GM23338 (cell line): ENCODE measurements around the gene LMO2. TPM values are rescaled to one million over a fixed set of nuclear protein-coding genes. Genes with fewer than 3 reads are reported as not detected.

Experiments
- ATAC-seq: fragments of 200-7000 bp; cut with Tn5 transposase; 3 replicates; pipeline ENCODE4 v1.9.1; 2020
- DNase-seq: peaks from one replicate; pipeline ENCODE4 v3.0.0-alpha.2; 2015; ENCODE audit warnings: low spot score
- H2AFZ ChIP-seq: fragments of 200-600 bp; sonication (generic); 2 replicates; pipeline ENCODE4 v1.8.0; 2016; ENCODE audit warnings: antibody characterized with exemption, mild to moderate bottlenecking, moderate library complexity
- H3F3A ChIP-seq: fragments of 200-600 bp; sonication (generic); replicated peaks from 2 replicates; pipeline ENCODE4 v1.8.0; 2017; ENCODE audit warnings: antibody characterized with exemption, mixed run types, low read depth
- H3K27ac ChIP-seq: fragments of 200-600 bp; sonication (generic); 2 replicates; pipeline ENCODE4 v1.6.1; 2016; ENCODE audit warnings: low read depth
- H3K27me3 ChIP-seq: fragments of 200-600 bp; sonication (generic); 2 replicates; pipeline ENCODE4 v1.8.0; 2016; ENCODE audit warnings: mild to moderate bottlenecking, mixed run types, moderate library complexity; ENCODE audit not compliant: insufficient read depth
- H3K36me3 ChIP-seq: fragments of 200-600 bp; sonication (generic); 2 replicates; pipeline ENCODE4 v1.8.0; 2016; ENCODE audit warnings: mild to moderate bottlenecking; ENCODE audit not compliant: insufficient read depth
- H3K4me1 ChIP-seq: fragments of 200-600 bp; sonication (generic); 2 replicates; pipeline ENCODE4 v1.8.0; 2016; ENCODE audit warnings: mild to moderate bottlenecking, moderate library complexity; ENCODE audit not compliant: insufficient read depth
- H3K4me2 ChIP-seq: fragments of 200-600 bp; sonication (generic); 2 replicates; pipeline ENCODE4 v1.7.1; 2017; ENCODE audit warnings: mixed run types
- H3K4me3 ChIP-seq: fragments of 200-600 bp; sonication (generic); 2 replicates; pipeline ENCODE4 v1.6.1; 2016; ENCODE audit warnings: mixed run types
- H3K79me2 ChIP-seq: fragments of 200-600 bp; sonication (generic); replicated peaks from 2 replicates; pipeline ENCODE4 v1.8.0; 2017; ENCODE audit warnings: mild to moderate bottlenecking; ENCODE audit not compliant: insufficient read depth
- H3K9me2 ChIP-seq: fragments of 200-600 bp; sonication (generic); 2 replicates; pipeline ENCODE4 v1.8.0; 2017; ENCODE audit not compliant: insufficient read depth
- H4K20me1 ChIP-seq: fragments of 200-600 bp; sonication (generic); replicated peaks from 2 replicates; pipeline ENCODE4 v1.8.0; 2017; ENCODE audit warnings: mild to moderate bottlenecking; ENCODE audit not compliant: insufficient read depth
- H3K27ac Mint-ChIP-seq: 2 replicates; pipeline ENCODE4 v1.8.0; 2020; ENCODE audit warnings: inconsistent platforms, mild to moderate bottlenecking, moderate library complexity, mixed read lengths
- H3K27me3 Mint-ChIP-seq: 3 replicates; pipeline ENCODE4 v1.8.0; 2022; ENCODE audit warnings: low read depth, mild to moderate bottlenecking, moderate library complexity, mixed read lengths, inconsistent platforms; ENCODE audit not compliant: insufficient read depth, poor library complexity
- H3K36me3 Mint-ChIP-seq: 3 replicates; pipeline ENCODE4 v1.8.0; 2021; ENCODE audit warnings: low read depth, mild to moderate bottlenecking, inconsistent platforms, moderate library complexity, mixed read lengths
- H3K4me1 Mint-ChIP-seq: 3 replicates; pipeline ENCODE4 v1.8.0; 2020; ENCODE audit warnings: mild to moderate bottlenecking, inconsistent platforms, mixed read lengths
- H3K4me3 Mint-ChIP-seq: 3 replicates; pipeline ENCODE4 v1.8.0; 2021; ENCODE audit warnings: moderate library complexity, mild to moderate bottlenecking, inconsistent platforms, mixed read lengths
- H3K9me3 Mint-ChIP-seq: 3 replicates; pipeline ENCODE4 v1.8.0; 2020; ENCODE audit warnings: moderate library complexity, mild to moderate bottlenecking, inconsistent platforms, mixed read lengths
- CREB1 ChIP-seq: fragments of 250-450 bp; sonication (Bioruptor Pico); IDR thresholded peaks from 2 replicates; pipeline ENCODE4 v1.5.0; 2020; ENCODE audit warnings: low read depth, mild to moderate bottlenecking, moderate library complexity
- EZH2 ChIP-seq: fragments of 200-600 bp; sonication (generic); IDR thresholded peaks from one replicate; pipeline ENCODE4 v1.8.0; 2017; ENCODE audit warnings: antibody characterized with exemption, mild to moderate bottlenecking, low read depth; ENCODE audit not compliant: unreplicated experiment
- EZH2phosphoT487 ChIP-seq: fragments of 200-600 bp; sonication (generic); IDR thresholded peaks from one replicate; pipeline ENCODE4 v1.8.1; 2018; ENCODE audit warnings: antibody characterized with exemption; ENCODE audit not compliant: unreplicated experiment
- NANOG ChIP-seq: IDR thresholded peaks from 2 replicates; pipeline ENCODE4 v1.6.1; 2016; ENCODE audit warnings: antibody characterized with exemption, borderline replicate concordance
- POLR2AphosphoS5 ChIP-seq: IDR thresholded peaks from 2 replicates; pipeline ENCODE4 v1.6.1; 2016; ENCODE audit warnings: antibody characterized with exemption, low read depth
- STAT1 ChIP-seq: IDR thresholded peaks from one replicate; pipeline ENCODE4 v1.6.1; 2016; ENCODE audit warnings: antibody characterized with exemption; ENCODE audit not compliant: unreplicated experiment
- ZNF114 ChIP-seq: fragments of 250-450 bp; sonication (Bioruptor Pico); IDR thresholded peaks from 2 replicates; pipeline ENCODE4 v1.5.0; 2020; ENCODE audit warnings: mild to moderate bottlenecking, moderate library complexity
- ZNF331 ChIP-seq: fragments of 250-450 bp; sonication (Bioruptor Pico); IDR thresholded peaks from 2 replicates; pipeline ENCODE4 v1.5.0; 2020; ENCODE audit warnings: low read depth, mild to moderate bottlenecking, moderate library complexity
- polyA plus RNA-seq: library from polyadenylated mRNA; unstranded; fragments of >200 nt; fragmentation: Nextera tagmentation; extraction: Ambion mirVana; gene quantifications from 2 replicates; pipeline ENCODE4 v1.2.1, GENCODE V29; 2016
- total RNA-seq: library from RNA; depleted of rRNA; stranded (reverse); fragments of >200 nt; shearing (Covaris generic); gene quantifications from 2 replicates; pipeline ENCODE4 v1.2.3, GENCODE V29; 2014
- TF ChIP-seq, protein P1 (sequence below): fragments of 250-450 bp; sonication (Bioruptor Pico); IDR thresholded peaks from 2 replicates; pipeline ENCODE4 v1.5.0; 2020; ENCODE audit warnings: mild to moderate bottlenecking, moderate library complexity
- TF ChIP-seq, protein P2 (sequence below): IDR thresholded peaks from 2 replicates; pipeline ENCODE4 v1.6.1; 2016; ENCODE audit warnings: antibody characterized with exemption

LMO2 gene
- total and polyA plus RNA-seq, 2 experiments from 2014 or later, result 1.4 to 3.1 TPM

DNA sequence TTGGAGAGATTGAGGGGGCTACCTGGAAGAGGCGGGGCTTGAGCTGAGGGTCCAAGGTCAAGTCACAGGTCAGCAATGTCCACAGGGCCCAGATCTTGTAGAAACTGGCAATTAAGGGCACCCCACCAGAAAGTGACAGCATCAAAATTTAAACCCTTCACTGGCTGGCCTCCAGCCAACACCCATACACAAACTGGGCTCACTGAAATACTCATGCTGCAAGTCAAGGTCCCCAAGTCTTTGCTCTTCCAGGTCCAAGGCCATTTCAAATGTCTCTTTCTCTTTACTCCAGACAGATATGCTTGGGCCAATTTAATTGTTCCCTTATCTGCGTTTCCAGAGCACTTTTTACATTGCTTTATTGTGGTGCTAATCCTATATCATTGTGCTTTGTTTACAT, 36.4 kb downstream of the LMO2 start (continued):
- TF ChIP-seq CREB1 (no peak), STAT1 (no peak), ZNF331 (CRISPR knock-in tag) (no peak), EZH2 (no peak), NANOG (no peak), POLR2AphosphoS5 (no peak), ZNF114 (CRISPR knock-in tag) (no peak), EZH2phosphoT487 (no peak)
- TF ChIP-seq, protein P1, sequence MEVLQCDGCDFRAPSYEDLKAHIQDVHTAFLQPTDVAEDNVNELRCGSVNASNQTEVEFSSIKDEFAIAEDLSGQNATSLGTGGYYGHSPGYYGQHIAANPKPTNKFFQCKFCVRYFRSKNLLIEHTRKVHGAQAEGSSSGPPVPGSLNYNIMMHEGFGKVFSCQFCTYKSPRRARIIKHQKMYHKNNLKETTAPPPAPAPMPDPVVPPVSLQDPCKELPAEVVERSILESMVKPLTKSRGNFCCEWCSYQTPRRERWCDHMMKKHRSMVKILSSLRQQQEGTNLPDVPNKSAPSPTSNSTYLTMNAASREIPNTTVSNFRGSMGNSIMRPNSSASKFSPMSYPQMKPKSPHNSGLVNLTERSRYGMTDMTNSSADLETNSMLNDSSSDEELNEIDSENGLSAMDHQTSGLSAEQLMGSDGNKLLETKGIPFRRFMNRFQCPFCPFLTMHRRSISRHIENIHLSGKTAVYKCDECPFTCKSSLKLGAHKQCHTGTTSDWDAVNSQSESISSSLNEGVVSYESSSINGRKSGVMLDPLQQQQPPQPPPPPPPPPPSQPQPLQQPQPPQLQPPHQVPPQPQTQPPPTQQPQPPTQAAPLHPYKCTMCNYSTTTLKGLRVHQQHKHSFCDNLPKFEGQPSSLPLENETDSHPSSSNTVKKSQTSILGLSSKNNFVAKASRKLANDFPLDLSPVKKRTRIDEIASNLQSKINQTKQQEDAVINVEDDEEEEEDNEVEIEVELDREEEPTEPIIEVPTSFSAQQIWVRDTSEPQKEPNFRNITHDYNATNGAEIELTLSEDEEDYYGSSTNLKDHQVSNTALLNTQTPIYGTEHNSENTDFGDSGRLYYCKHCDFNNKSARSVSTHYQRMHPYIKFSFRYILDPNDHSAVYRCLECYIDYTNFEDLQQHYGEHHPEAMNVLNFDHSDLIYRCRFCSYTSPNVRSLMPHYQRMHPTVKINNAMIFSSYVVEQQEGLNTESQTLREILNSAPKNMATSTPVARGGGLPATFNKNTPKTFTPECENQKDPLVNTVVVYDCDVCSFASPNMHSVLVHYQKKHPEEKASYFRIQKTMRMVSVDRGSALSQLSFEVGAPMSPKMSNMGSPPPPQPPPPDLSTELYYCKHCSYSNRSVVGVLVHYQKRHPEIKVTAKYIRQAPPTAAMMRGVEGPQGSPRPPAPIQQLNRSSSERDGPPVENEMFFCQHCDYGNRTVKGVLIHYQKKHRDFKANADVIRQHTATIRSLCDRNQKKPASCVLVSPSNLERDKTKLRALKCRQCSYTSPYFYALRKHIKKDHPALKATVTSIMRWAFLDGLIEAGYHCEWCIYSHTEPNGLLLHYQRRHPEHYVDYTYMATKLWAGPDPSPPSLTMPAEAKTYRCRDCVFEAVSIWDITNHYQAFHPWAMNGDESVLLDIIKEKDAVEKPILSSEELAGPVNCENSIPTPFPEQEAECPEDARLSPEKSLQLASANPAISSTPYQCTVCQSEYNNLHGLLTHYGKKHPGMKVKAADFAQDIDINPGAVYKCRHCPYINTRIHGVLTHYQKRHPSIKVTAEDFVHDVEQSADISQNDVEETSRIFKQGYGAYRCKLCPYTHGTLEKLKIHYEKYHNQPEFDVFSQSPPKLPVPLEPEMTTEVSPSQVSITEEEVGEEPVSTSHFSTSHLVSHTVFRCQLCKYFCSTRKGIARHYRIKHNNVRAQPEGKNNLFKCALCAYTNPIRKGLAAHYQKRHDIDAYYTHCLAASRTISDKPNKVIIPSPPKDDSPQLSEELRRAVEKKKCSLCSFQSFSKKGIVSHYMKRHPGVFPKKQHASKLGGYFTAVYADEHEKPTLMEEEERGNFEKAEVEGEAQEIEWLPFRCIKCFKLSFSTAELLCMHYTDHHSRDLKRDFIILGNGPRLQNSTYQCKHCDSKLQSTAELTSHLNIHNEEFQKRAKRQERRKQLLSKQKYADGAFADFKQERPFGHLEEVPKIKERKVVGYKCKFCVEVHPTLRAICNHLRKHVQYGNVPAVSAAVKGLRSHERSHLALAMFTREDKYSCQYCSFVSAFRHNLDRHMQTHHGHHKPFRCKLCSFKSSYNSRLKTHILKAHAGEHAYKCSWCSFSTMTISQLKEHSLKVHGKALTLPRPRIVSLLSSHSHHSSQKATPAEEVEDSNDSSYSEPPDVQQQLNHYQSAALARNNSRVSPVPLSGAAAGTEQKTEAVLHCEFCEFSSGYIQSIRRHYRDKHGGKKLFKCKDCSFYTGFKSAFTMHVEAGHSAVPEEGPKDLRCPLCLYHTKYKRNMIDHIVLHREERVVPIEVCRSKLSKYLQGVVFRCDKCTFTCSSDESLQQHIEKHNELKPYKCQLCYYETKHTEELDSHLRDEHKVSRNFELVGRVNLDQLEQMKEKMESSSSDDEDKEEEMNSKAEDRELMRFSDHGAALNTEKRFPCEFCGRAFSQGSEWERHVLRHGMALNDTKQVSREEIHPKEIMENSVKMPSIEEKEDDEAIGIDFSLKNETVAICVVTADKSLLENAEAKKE (CRISPR knock-in tag), result no peak

DNA sequence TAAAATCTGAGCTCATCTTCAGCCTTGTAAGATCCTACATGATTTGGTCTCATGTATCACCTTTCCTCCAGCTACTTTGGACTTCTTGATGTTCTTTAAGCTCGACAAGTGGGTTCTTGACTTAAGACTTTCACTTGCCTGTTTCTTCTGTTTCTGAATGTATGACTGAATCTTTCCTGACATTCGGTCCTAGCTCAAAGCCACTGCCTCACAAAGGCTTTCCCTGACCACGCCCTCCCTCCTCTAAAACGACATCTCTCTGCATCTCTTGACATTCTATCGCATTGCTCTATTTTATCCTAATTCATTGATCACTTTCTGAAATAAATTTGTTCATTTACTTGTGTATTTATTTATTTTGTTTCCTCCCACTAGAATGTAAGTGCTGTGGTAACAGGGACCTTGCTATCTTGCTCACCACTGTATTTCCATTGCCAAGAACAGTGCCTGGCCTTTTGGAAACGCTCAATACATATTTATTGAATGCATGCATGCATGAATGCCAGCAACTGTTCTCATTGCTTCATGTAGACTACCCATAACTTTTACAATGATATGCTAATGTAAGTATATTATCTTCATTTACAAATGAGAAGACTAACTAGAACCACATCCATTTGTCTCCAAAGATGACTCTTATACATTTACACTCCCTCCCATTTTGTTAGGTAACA, 43.0 kb downstream of the LMO2 start:
- Histone ChIP-seq H3K27me3 (no peaks in the 10 kb centered on the region), H3K4me2 (no peak overlapping the region), H3K4me1 (no peaks in the 10 kb centered on the region), H2AFZ (peak overlapping the region; percentile 38; the same call in 1 of the 2 replicates), H3K36me3 (no peaks in the 10 kb centered on the region), H3K27ac (no peak overlapping the region), H4K20me1 (no peaks in the 10 kb centered on the region), H3K9me2 (peaks cover 5% of the 10 kb centered on the region; the same call in 1 of the 2 replicates), H3F3A (no peaks in the 10 kb centered on the region), H3K79me2 (no peaks in the 10 kb centered on the region), H3K4me3 (no peak overlapping the region)
- peaks cover 8% of the 10 kb centered on the region for H3K4me1 Mint-ChIP-seq
- peaks cover 4% of the 10 kb centered on the region for H3K27me3 Mint-ChIP-seq
- DNase-seq, result no peak
- H3K27ac Mint-ChIP-seq, result no peak overlapping the region
- H3K9me3 Mint-ChIP-seq, result no peaks in the 10 kb centered on the region
- H3K36me3 Mint-ChIP-seq, result no peaks in the 10 kb centered on the region
- ATAC-seq, result no peak
- no peak overlapping the region for H3K4me3 Mint-ChIP-seq
- TF ChIP-seq NANOG, result no peak
- TF ChIP-seq, protein P2, sequence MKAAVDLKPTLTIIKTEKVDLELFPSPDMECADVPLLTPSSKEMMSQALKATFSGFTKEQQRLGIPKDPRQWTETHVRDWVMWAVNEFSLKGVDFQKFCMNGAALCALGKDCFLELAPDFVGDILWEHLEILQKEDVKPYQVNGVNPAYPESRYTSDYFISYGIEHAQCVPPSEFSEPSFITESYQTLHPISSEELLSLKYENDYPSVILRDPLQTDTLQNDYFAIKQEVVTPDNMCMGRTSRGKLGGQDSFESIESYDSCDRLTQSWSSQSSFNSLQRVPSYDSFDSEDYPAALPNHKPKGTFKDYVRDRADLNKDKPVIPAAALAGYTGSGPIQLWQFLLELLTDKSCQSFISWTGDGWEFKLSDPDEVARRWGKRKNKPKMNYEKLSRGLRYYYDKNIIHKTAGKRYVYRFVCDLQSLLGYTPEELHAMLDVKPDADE, result no peak
